ENCODE measurements around the gene TPD52L2. TPM values are rescaled to one million over a fixed set of nuclear protein-coding genes. Genes with fewer than 3 reads are reported as not detected.
"Not testable (repeated sequence)": the region's sequence is repeated elsewhere in the genome, so short reads cannot be mapped to it uniquely, and the experiment has no call there.

The TPD52L2 gene
- polyA plus RNA-seq, 1 donor = 63.6 TPM

DNA sequence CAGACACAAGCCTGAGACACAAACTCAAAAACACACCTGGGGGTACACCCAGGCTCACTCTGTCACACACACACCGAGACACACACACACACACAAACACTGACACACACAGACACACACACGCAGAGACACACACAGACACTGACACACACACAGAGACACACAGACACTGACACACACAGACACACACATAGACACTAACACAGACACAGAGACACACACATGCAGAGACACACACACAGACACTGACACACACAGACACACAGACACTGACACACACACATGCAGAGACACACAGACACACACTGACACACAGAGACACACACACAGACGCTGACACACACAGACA lies 18.2 kb upstream of the TPD52L2 start:
- no peak overlapping the region for H3K4me3 ChIP-seq (ENCODE audit: low read length)
- peaks cover 56% of the 10 kb centered on the region for H3K27me3 ChIP-seq (ENCODE audit: control insufficient read depth, insufficient read depth, low read length)
- H3K4me1 ChIP-seq (ENCODE audit: control insufficient read depth, insufficient read depth, low read length) = peaks cover 7% of the 10 kb centered on the region
- no peak overlapping the region for H3K27ac ChIP-seq (ENCODE audit: low read length)
- no CpG with 5 or more reads among the region's 3 CpGs for WGBS (ENCODE audit: insufficient coverage, low lambda C conversion rate)
- no peak for DNase-seq
- no peaks in the 10 kb centered on the region for H3K36me3 ChIP-seq (ENCODE audit: control insufficient read depth, insufficient read depth, low read length)
- no peaks in the 10 kb centered on the region for H3K9me3 ChIP-seq (ENCODE audit: control insufficient read depth, low read depth, low read length)

DNA sequence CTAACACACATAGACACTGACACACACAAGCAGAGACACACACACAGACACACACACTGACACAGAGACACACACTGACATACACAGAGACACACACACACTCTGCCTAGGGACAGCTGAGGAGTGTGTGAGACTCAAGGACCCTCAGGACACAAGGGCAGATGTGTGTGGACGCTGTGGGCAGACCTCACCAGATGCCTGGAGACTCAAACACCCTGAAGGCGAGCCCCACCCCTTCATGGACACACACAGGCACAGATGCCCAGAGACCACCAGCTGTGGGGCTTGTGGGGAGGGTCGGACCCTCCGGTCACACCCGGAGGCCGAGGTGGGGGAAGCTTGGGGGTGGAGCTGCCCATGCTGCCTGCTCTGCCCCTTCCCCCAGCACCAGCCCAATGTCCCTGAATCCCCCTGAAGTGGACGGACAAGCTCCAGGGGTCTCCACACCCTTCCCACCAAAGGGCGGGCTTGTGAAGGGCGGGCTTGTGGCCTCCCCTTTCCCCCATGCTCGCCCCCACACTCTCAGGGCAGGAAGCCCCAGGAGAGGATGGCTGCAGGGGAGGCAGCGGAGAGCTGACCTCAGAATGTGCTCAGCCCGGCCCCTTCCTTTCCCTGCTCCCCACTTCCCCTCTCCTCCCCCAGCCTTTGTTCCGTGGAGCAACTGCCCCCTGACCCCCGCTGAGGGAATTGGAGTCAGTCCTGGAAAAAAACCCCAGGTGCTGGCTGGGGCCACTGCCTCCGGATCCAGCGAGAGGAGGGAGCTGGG lies 17.6 kb upstream of the TPD52L2 start:
- no CpG with 5 or more reads among the region's 16 CpGs for WGBS (ENCODE audit: insufficient coverage, low lambda C conversion rate)
- Histone ChIP-seq H3K9me3 (ENCODE audit: control insufficient read depth, low read depth, low read length) (no peaks in the 10 kb centered on the region), H3K27me3 (ENCODE audit: control insufficient read depth, insufficient read depth, low read length) (peaks cover 51% of the 10 kb centered on the region), H3K4me3 (ENCODE audit: low read length) (no peak overlapping the region), H3K4me1 (ENCODE audit: control insufficient read depth, insufficient read depth, low read length) (peaks cover 7% of the 10 kb centered on the region), H3K36me3 (ENCODE audit: control insufficient read depth, insufficient read depth, low read length) (no peaks in the 10 kb centered on the region), H3K27ac (ENCODE audit: low read length) (no peak overlapping the region)
- peak in 1 of 2 donors; percentile 9 for DNase-seq

GRCh38 chr20:63848003-63848911 lies 16.8 kb upstream of the TPD52L2 start:
- H3K27me3 ChIP-seq (ENCODE audit: control insufficient read depth, insufficient read depth, low read length) = peaks cover 50% of the 10 kb centered on the region
- H3K4me3 ChIP-seq (ENCODE audit: low read length) = no peak overlapping the region
- DNase-seq = peak in 1 of 2 donors; percentile 1
- H3K36me3 ChIP-seq (ENCODE audit: control insufficient read depth, insufficient read depth, low read length) = no peaks in the 10 kb centered on the region
- H3K9me3 ChIP-seq (ENCODE audit: control insufficient read depth, low read depth, low read length) = no peaks in the 10 kb centered on the region
- whole genome bisulfite sequencing (ENCODE audit: insufficient coverage, low lambda C conversion rate) = no CpG with 5 or more reads among the region's 28 CpGs
- H3K27ac ChIP-seq (ENCODE audit: low read length) = no peak overlapping the region
- peaks cover 7% of the 10 kb centered on the region for H3K4me1 ChIP-seq (ENCODE audit: control insufficient read depth, insufficient read depth, low read length)

- H3K9me3 ChIP-seq (ENCODE audit: control insufficient read depth, low read depth, low read length) = peaks cover 5% of the 10 kb centered on the region
- peaks cover 28% of the 10 kb centered on the region for H3K4me1 ChIP-seq (ENCODE audit: control insufficient read depth, insufficient read depth, low read length)
- DNase-seq = no peak
- no peaks in the 10 kb centered on the region for H3K36me3 ChIP-seq (ENCODE audit: control insufficient read depth, insufficient read depth, low read length)
- WGBS (ENCODE audit: insufficient coverage, low lambda C conversion rate) = no CpG with 5 or more reads among the region's 27 CpGs
- peaks cover 56% of the 10 kb centered on the region for H3K27me3 ChIP-seq (ENCODE audit: control insufficient read depth, insufficient read depth, low read length)
- no peak overlapping the region for H3K4me3 ChIP-seq (ENCODE audit: low read length)
- H3K27ac ChIP-seq (ENCODE audit: low read length) = no peak overlapping the region
Measured at GRCh38 chr20:63850689-63851547, 14.2 kb upstream of the TPD52L2 start.

- not testable (repeated sequence) for DNase-seq; H3K9me3 ChIP-seq (ENCODE audit: control insufficient read depth, low read depth, low read length); H3K4me3 ChIP-seq (ENCODE audit: low read length); H3K27ac ChIP-seq (ENCODE audit: low read length); H3K36me3 ChIP-seq (ENCODE audit: control insufficient read depth, insufficient read depth, low read length)
- Histone ChIP-seq H3K27me3 (ENCODE audit: control insufficient read depth, insufficient read depth, low read length) (peaks cover 55% of the 10 kb centered on the region), H3K4me1 (ENCODE audit: control insufficient read depth, insufficient read depth, low read length) (peaks cover 26% of the 10 kb centered on the region)
- no CpG with 5 or more reads among the region's 14 CpGs for WGBS (ENCODE audit: insufficient coverage, low lambda C conversion rate)
Measured at GRCh38 chr20:63851548-63851943, 13.5 kb upstream of the TPD52L2 start.

DNA sequence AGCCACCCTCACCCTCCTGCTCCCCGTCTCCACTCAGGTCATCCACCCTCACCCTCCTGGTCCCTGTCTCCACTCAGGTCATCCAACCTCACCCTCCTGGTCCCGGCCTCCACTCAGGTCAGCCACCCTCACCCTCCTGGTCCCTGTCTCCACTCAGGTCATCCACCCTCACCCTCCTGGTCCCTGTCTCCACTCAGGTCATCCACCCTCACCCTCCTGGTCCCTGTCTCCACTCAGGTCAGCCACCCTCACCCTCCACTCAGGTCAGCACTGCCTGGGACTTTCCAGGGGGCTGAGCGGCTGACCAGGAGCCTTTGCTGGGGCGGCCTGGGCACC lies 11.4 kb upstream of the TPD52L2 start:
- no CpG with 5 or more reads among the region's 4 CpGs for WGBS (ENCODE audit: insufficient coverage, low lambda C conversion rate)
- Histone ChIP-seq H3K27ac (ENCODE audit: low read length) (peak overlapping the region; percentile 29), H3K4me1 (ENCODE audit: control insufficient read depth, insufficient read depth, low read length) (peaks cover 38% of the 10 kb centered on the region), H3K27me3 (ENCODE audit: control insufficient read depth, insufficient read depth, low read length) (peaks cover 51% of the 10 kb centered on the region)
- not testable (repeated sequence) for H3K9me3 ChIP-seq (ENCODE audit: control insufficient read depth, low read depth, low read length); H3K4me3 ChIP-seq (ENCODE audit: low read length); DNase-seq; H3K36me3 ChIP-seq (ENCODE audit: control insufficient read depth, insufficient read depth, low read length)

GRCh38 chr20:63854069-63854765 lies 10.9 kb upstream of the TPD52L2 start:
- peak overlapping the region; percentile 33 for H3K27ac ChIP-seq (ENCODE audit: low read length)
- DNase-seq = no peak
- no peak overlapping the region for H3K4me3 ChIP-seq (ENCODE audit: low read length)
- peaks cover 51% of the 10 kb centered on the region for H3K27me3 ChIP-seq (ENCODE audit: control insufficient read depth, insufficient read depth, low read length)
- peaks cover 5% of the 10 kb centered on the region for H3K9me3 ChIP-seq (ENCODE audit: control insufficient read depth, low read depth, low read length)
- H3K36me3 ChIP-seq (ENCODE audit: control insufficient read depth, insufficient read depth, low read length) = no peaks in the 10 kb centered on the region
- peaks cover 43% of the 10 kb centered on the region for H3K4me1 ChIP-seq (ENCODE audit: control insufficient read depth, insufficient read depth, low read length)
- WGBS (ENCODE audit: insufficient coverage, low lambda C conversion rate) = no CpG with 5 or more reads among the region's 17 CpGs

DNA sequence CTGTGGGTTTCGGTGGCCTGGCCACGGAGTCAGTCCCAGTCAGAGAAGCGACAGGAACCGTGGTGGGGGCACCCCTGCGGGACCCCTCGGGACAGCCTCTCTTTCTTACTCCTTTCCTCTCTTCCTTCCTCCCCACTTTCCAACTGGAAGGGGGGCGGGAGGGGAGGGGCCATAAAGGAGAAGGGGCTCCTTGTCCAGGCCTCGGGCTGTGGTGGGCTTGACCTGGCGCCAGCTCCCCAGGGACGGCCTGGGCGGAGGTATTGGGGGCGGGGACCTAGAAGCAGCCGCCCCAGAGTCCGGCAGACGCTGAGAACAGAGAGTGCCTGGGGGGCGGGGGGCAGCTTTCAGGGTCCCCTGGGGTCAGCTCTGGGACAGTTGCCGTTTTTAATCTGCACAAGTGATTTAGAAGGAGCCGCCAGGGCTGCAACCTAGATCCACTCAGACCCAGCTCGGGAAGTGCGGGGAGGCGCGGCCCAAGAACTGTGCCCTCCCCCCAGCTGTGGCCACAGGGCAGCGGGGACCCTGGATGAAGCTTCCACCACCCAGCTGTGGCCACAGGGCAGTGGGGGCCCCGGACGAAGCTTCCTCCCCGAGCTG lies 10.2 kb upstream of the TPD52L2 start:
- H3K27me3 ChIP-seq (ENCODE audit: control insufficient read depth, insufficient read depth, low read length) = peaks cover 51% of the 10 kb centered on the region
- DNase-seq = no peak
- H3K27ac ChIP-seq (ENCODE audit: low read length) = no peak overlapping the region
- no peaks in the 10 kb centered on the region for H3K36me3 ChIP-seq (ENCODE audit: control insufficient read depth, insufficient read depth, low read length)
- H3K4me3 ChIP-seq (ENCODE audit: low read length) = no peak overlapping the region
- WGBS (ENCODE audit: insufficient coverage, low lambda C conversion rate) = no CpG with 5 or more reads among the region's 26 CpGs
- H3K9me3 ChIP-seq (ENCODE audit: control insufficient read depth, low read depth, low read length) = peaks cover 5% of the 10 kb centered on the region
- H3K4me1 ChIP-seq (ENCODE audit: control insufficient read depth, insufficient read depth, low read length) = peaks cover 47% of the 10 kb centered on the region

DNA sequence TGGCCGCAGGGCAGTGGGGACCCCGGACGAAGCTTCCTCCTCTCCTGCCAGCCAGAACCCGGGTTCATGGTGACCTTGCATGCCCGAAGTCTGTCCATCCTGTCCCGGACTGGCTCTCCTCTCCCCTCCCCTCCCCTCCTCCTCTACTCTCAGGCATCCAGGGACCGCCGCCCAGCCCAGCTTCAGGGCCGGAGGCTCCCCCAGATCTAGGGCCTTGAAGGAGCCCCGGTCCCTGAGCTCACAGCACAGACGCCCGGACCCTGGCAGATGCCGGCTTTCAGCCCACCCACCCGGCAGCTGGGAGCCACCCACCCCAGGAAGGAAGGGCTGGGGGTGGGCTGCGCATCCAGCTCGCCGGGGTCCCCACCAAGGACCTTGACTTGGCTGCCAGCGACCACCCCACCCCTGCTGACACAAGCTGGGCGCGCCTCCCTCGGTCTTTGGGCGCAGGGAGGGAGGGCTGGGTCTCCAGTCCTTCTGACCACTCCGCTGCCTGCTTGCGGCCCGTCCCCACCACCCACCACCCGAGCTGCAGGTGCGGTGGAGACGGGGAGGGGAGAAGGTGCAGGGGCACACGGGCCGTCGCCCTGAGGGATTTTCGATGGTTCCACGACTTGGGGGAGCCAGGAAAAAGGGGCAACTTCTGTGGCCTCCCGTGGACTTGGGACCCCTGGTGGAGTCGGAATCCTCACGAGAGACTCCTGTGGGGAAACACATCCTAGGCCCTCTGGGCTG lies 9.5 kb upstream of the TPD52L2 start:
- Histone ChIP-seq H3K4me3 (ENCODE audit: low read length) (no peak overlapping the region), H3K27ac (ENCODE audit: low read length) (no peak overlapping the region), H3K9me3 (ENCODE audit: control insufficient read depth, low read depth, low read length) (peaks cover 5% of the 10 kb centered on the region), H3K27me3 (ENCODE audit: control insufficient read depth, insufficient read depth, low read length) (peaks cover 51% of the 10 kb centered on the region), H3K4me1 (ENCODE audit: control insufficient read depth, insufficient read depth, low read length) (peaks cover 47% of the 10 kb centered on the region), H3K36me3 (ENCODE audit: control insufficient read depth, insufficient read depth, low read length) (no peaks in the 10 kb centered on the region)
- no CpG with 5 or more reads among the region's 36 CpGs for WGBS (ENCODE audit: insufficient coverage, low lambda C conversion rate)
- DNase-seq = no peak

All from large intestine (tissue), 3 donors.